GM06990 (cell line): ENCODE results near the gene DENND6B.
"Not testable (repeated sequence)": the region's sequence is repeated elsewhere in the genome, so short reads cannot be mapped to it uniquely, and the experiment has no call there.

Experiments
- DNase-seq: peaks from one replicate; pipeline ENCODE4 v3.0.0-alpha.2; 2011; ENCODE audit not compliant: insufficient read length; ENCODE audit errors: extremely low read depth
- H3K27me3 ChIP-seq: replicated peaks from 2 replicates; pipeline ENCODE4 v1.6.0; 2011; ENCODE audit warnings: low read length; ENCODE audit not compliant: control insufficient read depth, insufficient read depth
- H3K36me3 ChIP-seq: 2 replicates; pipeline ENCODE4 v1.5.1; 2011; ENCODE audit warnings: low read length; ENCODE audit not compliant: control insufficient read depth, insufficient read depth
- H3K4me3 ChIP-seq: replicated peaks from 2 replicates; pipeline ENCODE4 v1.5.1; 2011; ENCODE audit warnings: low read depth, mild to moderate bottlenecking, control low read depth, low read length
- CTCF ChIP-seq: IDR thresholded peaks from 2 replicates; pipeline ENCODE4 v1.5.1; 2011; ENCODE audit warnings: low read length, control low read depth, mild to moderate bottlenecking, inconsistent platforms; ENCODE audit not compliant: insufficient read depth, poor library complexity, severe bottlenecking

The DENND6B gene

GRCh38 chr22:50277761-50278160 is 49.1 kb downstream of the DENND6B start:
- H3K36me3 ChIP-seq, result peaks cover 49% of the 10 kb centered on the region

GRCh38 chr22:50276143-50276542 is 50.7 kb downstream of the DENND6B start:
- H3K27me3 ChIP-seq, result no peaks in the 10 kb centered on the region
- no peak overlapping the region for H3K4me3 ChIP-seq
- peaks cover 39% of the 10 kb centered on the region for H3K36me3 ChIP-seq
- TF ChIP-seq CTCF, result peak; percentile 84
- DNase-seq, result peak; percentile 85

More at GRCh38 chr22:50277761-50278160, 49.1 kb downstream of the DENND6B start:
- Histone ChIP-seq H3K4me3 (no peak overlapping the region), H3K27me3 (no peaks in the 10 kb centered on the region)
- TF ChIP-seq CTCF, result no peak
- no peak for DNase-seq

- no peak overlapping the region for H3K4me3 ChIP-seq
- no peaks in the 10 kb centered on the region for H3K27me3 ChIP-seq
- TF ChIP-seq CTCF, result no peak
- DNase-seq, result no peak
- peaks cover 36% of the 10 kb centered on the region for H3K36me3 ChIP-seq
Measured at GRCh38 chr22:50275181-50276055, 51.4 kb downstream of the DENND6B start.

GRCh38 chr22:50274771-50275170 is 52.0 kb downstream of the DENND6B start:
- no peak for DNase-seq
- H3K4me3 ChIP-seq, result no peak overlapping the region
- H3K27me3 ChIP-seq, result no peaks in the 10 kb centered on the region
- TF ChIP-seq CTCF, result no peak
- peaks cover 31% of the 10 kb centered on the region for H3K36me3 ChIP-seq

GRCh38 chr22:50274311-50274710 is 52.5 kb downstream of the DENND6B start:
- DNase-seq, result no peak
- no peak overlapping the region for H3K4me3 ChIP-seq
- peaks cover 30% of the 10 kb centered on the region for H3K36me3 ChIP-seq
- peak; percentile 27 for TF ChIP-seq CTCF
- H3K27me3 ChIP-seq, result no peaks in the 10 kb centered on the region

GRCh38 chr22:50273781-50274180 is 53.0 kb downstream of the DENND6B start:
- not testable (repeated sequence) for H3K27me3 ChIP-seq
- H3K36me3 ChIP-seq, result peaks cover 28% of the 10 kb centered on the region

GRCh38 chr22:50273352-50273751 is 53.5 kb downstream of the DENND6B start:
- DNase-seq, H3K27me3 ChIP-seq, H3K4me3 ChIP-seq: not testable (repeated sequence)
- peaks cover 24% of the 10 kb centered on the region for H3K36me3 ChIP-seq

More at GRCh38 chr22:50273781-50274180, 53.0 kb downstream of the DENND6B start:
- not testable (repeated sequence) for H3K4me3 ChIP-seq, DNase-seq
